Parathyroid adenoma (tissue), 2 donors: ENCODE results near the gene UBE2H.

ENCODE experiments used
- H2AFZ ChIP-seq: fragments of 300-600 bp; sonication (generic); one replicate; pipeline ENCODE4 v1.7.0; 2017; ENCODE audit warnings: antibody characterized with exemption, mild to moderate bottlenecking
- H3K27ac ChIP-seq: fragments of 300-600 bp; sonication (generic); one replicate; pipeline ENCODE4 v1.7.0; 2017
- H3K27me3 ChIP-seq: fragments of 300-600 bp; sonication (generic); one replicate; pipeline ENCODE4 v1.7.0; 2017; ENCODE audit warnings: low read length; ENCODE audit not compliant: control insufficient read depth, insufficient read depth
- H3K36me3 ChIP-seq: fragments of 300-600 bp; sonication (generic); one replicate; pipeline ENCODE4 v1.7.0; 2017; ENCODE audit warnings: low read length; ENCODE audit not compliant: control insufficient read depth, insufficient read depth
- H3K4me1 ChIP-seq: fragments of 300-600 bp; sonication (generic); one replicate; pipeline ENCODE4 v1.7.0; 2017; ENCODE audit warnings: control low read depth
- H3K4me2 ChIP-seq: fragments of 300-600 bp; sonication (generic); one replicate; pipeline ENCODE4 v1.7.0; 2017; ENCODE audit warnings: low read length
- H3K4me3 ChIP-seq: fragments of 300-600 bp; sonication (generic); one replicate; pipeline ENCODE4 v1.7.0; 2017; ENCODE audit warnings: low read depth, low read length
- H3K79me2 ChIP-seq: fragments of 300-600 bp; sonication (generic); one replicate; pipeline ENCODE4 v1.7.0; 2017; ENCODE audit warnings: control low read depth
- H3K9ac ChIP-seq: fragments of 300-600 bp; sonication (generic); one replicate; pipeline ENCODE4 v1.7.0; 2017; ENCODE audit warnings: mild to moderate bottlenecking
- H3K9me3 ChIP-seq: fragments of 300-600 bp; sonication (generic); one replicate; pipeline ENCODE4 v1.7.0; 2017; ENCODE audit warnings: low read length; ENCODE audit not compliant: control insufficient read depth
- CTCF ChIP-seq: fragments of 300-600 bp; sonication (generic); IDR thresholded peaks from one replicate; pipeline ENCODE4 v1.7.0; 2017; ENCODE audit warnings: antibody characterized with exemption, mild to moderate bottlenecking
- donor health status: primary hyperparathyroidism.

Gene UBE2H

GRCh38 chr7:129990403-129991192 lies 37.8 kb upstream of the UBE2H start:
- H3K27ac ChIP-seq, result peak overlapping the region; percentile 16
- H3K9me3 ChIP-seq, result no peaks in the 10 kb centered on the region
- H3K4me1 ChIP-seq, result peaks cover 7% of the 10 kb centered on the region
- H3K9ac ChIP-seq, result no peak overlapping the region
- no peaks in the 10 kb centered on the region for H3K27me3 ChIP-seq
- H3K79me2 ChIP-seq, result no peaks in the 10 kb centered on the region
- no peak for TF ChIP-seq CTCF
- peak overlapping the region; percentile 61 for H2AFZ ChIP-seq
- H3K36me3 ChIP-seq, result no peaks in the 10 kb centered on the region
- no peak overlapping the region for H3K4me3 ChIP-seq
- no peak overlapping the region for H3K4me2 ChIP-seq

GRCh38 chr7:129989466-129989865 lies 36.7 kb upstream of the UBE2H start:
- TF ChIP-seq CTCF, result no peak
- H3K9me3 ChIP-seq, result no peaks in the 10 kb centered on the region
- H3K4me2 ChIP-seq, result no peak overlapping the region
- no peak overlapping the region for H3K9ac ChIP-seq
- no peak overlapping the region for H3K4me3 ChIP-seq
- no peaks in the 10 kb centered on the region for H3K79me2 ChIP-seq
- H3K27ac ChIP-seq, result no peak overlapping the region
- H3K27me3 ChIP-seq, result no peaks in the 10 kb centered on the region
- H3K36me3 ChIP-seq, result no peaks in the 10 kb centered on the region
- no peak overlapping the region for H2AFZ ChIP-seq
- peaks cover 7% of the 10 kb centered on the region for H3K4me1 ChIP-seq

- no peaks in the 10 kb centered on the region for H3K27me3 ChIP-seq
- no peak overlapping the region for H3K4me3 ChIP-seq
- no peaks in the 10 kb centered on the region for H3K9me3 ChIP-seq
- H3K9ac ChIP-seq, result no peak overlapping the region
- no peak overlapping the region for H3K27ac ChIP-seq
- no peaks in the 10 kb centered on the region for H3K36me3 ChIP-seq
- no peak overlapping the region for H3K4me2 ChIP-seq
- H3K4me1 ChIP-seq, result peaks cover 7% of the 10 kb centered on the region
- no peak for TF ChIP-seq CTCF
- no peaks in the 10 kb centered on the region for H3K79me2 ChIP-seq
- no peak overlapping the region for H2AFZ ChIP-seq
These were observed 33.8 kb upstream of the UBE2H start for GRCh38 chr7:129986600-129986999.

GRCh38 chr7:129980667-129981066 lies 27.9 kb upstream of the UBE2H start:
- Histone ChIP-seq H3K27ac (no peak overlapping the region), H3K9me3 (no peaks in the 10 kb centered on the region), H2AFZ (no peak overlapping the region), H3K4me2 (no peak overlapping the region), H3K9ac (no peak overlapping the region), H3K79me2 (no peaks in the 10 kb centered on the region), H3K4me3 (no peak overlapping the region), H3K4me1 (peaks cover 5% of the 10 kb centered on the region), H3K27me3 (no peaks in the 10 kb centered on the region), H3K36me3 (no peaks in the 10 kb centered on the region)
- TF ChIP-seq CTCF, result no peak

- no peak overlapping the region for H3K4me2 ChIP-seq
- no peak for TF ChIP-seq CTCF
- no peaks in the 10 kb centered on the region for H3K27me3 ChIP-seq
- H2AFZ ChIP-seq, result peak overlapping the region; percentile 23
- H3K4me1 ChIP-seq, result peaks cover 5% of the 10 kb centered on the region
- H3K9ac ChIP-seq, result no peak overlapping the region
- H3K4me3 ChIP-seq, result no peak overlapping the region
- no peaks in the 10 kb centered on the region for H3K9me3 ChIP-seq
- H3K36me3 ChIP-seq, result no peaks in the 10 kb centered on the region
- no peaks in the 10 kb centered on the region for H3K79me2 ChIP-seq
- H3K27ac ChIP-seq, result no peak overlapping the region
These were observed 22.5 kb upstream of the UBE2H start for GRCh38 chr7:129975309-129975708.
